H7 (cell line): ENCODE data around the gene MED23. TPM values are rescaled to one million over a fixed set of nuclear protein-coding genes. Genes with fewer than 3 reads are reported as not detected.

ENCODE experiments used
- DNase-seq: peaks from one replicate; pipeline ENCODE4 v3.0.0; 2012
- H3K27me3 ChIP-seq: 2 replicates; pipeline ENCODE4 v1.6.0; 2011; ENCODE audit warnings: mild to moderate bottlenecking, low read length; ENCODE audit not compliant: control insufficient read depth, insufficient read depth
- H3K36me3 ChIP-seq: replicated peaks from 2 replicates; pipeline ENCODE4 v1.5.1; 2011; ENCODE audit warnings: low read length; ENCODE audit not compliant: control insufficient read depth, insufficient read depth
- H3K4me3 ChIP-seq: 2 replicates; pipeline ENCODE4 v1.5.1; 2011; ENCODE audit warnings: low read depth, mild to moderate bottlenecking, control low read depth, low read length, moderate library complexity; ENCODE audit not compliant: insufficient read depth
- total RNA-seq: library from RNA; depleted of rRNA; stranded (reverse); fragments of >200 nt; shearing (Covaris generic); gene quantifications from 2 replicates; pipeline ENCODE4 v1.2.3, GENCODE V29; 2014; rRNA removed

Gene MED23
- 15.8 and 26.1 TPM in 2 replicates for total RNA-seq

- Histone ChIP-seq H3K4me3 (peak within 1 kb of the TSS; percentile 81), H3K36me3 (peaks cover 2% of the 10 kb centered on the region; the same call in 1 of the 2 replicates), H3K27me3 (no peaks in the 10 kb centered on the region)
- peak; percentile 84 for DNase-seq
These were observed at the start of gene MED23 for GRCh38 chr6:131627724-131628682. Gene MED23, minus strand, starts transcription at chr6:131628242. Its CDS starts 193 bp downstream, at chr6:131628049.

GRCh38 chr6:131673184-131673583 lies 45.1 kb upstream of the MED23 start:
- Histone ChIP-seq H3K27me3 (no peaks in the 10 kb centered on the region), H3K4me3 (no peak overlapping the region), H3K36me3 (no peaks in the 10 kb centered on the region)
- no peak for DNase-seq

- no peaks in the 10 kb centered on the region for H3K27me3 ChIP-seq
- DNase-seq: no peak
- H3K4me3 ChIP-seq: no peak overlapping the region
- H3K36me3 ChIP-seq: no peaks in the 10 kb centered on the region
These were observed 41.8 kb upstream of the MED23 start for GRCh38 chr6:131669891-131670290.

- Histone ChIP-seq H3K36me3 (no peaks in the 10 kb centered on the region), H3K4me3 (no peak overlapping the region), H3K27me3 (no peaks in the 10 kb centered on the region)
- no peak for DNase-seq
These were observed 35.6 kb upstream of the MED23 start for GRCh38 chr6:131663578-131664165.

GRCh38 chr6:131660195-131660594 lies 32.2 kb upstream of the MED23 start:
- Histone ChIP-seq H3K27me3 (no peaks in the 10 kb centered on the region), H3K4me3 (no peak overlapping the region), H3K36me3 (no peaks in the 10 kb centered on the region)
- DNase-seq: no peak

GRCh38 chr6:131658287-131658686 lies 30.2 kb upstream of the MED23 start:
- no peak for DNase-seq
- Histone ChIP-seq H3K36me3 (no peaks in the 10 kb centered on the region), H3K27me3 (no peaks in the 10 kb centered on the region), H3K4me3 (no peak overlapping the region)

- Histone ChIP-seq H3K36me3 (no peaks in the 10 kb centered on the region), H3K27me3 (no peaks in the 10 kb centered on the region), H3K4me3 (no peak overlapping the region)
- DNase-seq: no peak
These were observed 29.6 kb upstream of the MED23 start for GRCh38 chr6:131657630-131658111.

- Histone ChIP-seq H3K36me3 (no peaks in the 10 kb centered on the region), H3K27me3 (no peaks in the 10 kb centered on the region), H3K4me3 (no peak overlapping the region)
- no peak for DNase-seq
These were observed 29.2 kb upstream of the MED23 start for GRCh38 chr6:131657222-131657621.

- no peak for DNase-seq
- Histone ChIP-seq H3K36me3 (no peaks in the 10 kb centered on the region), H3K27me3 (no peaks in the 10 kb centered on the region), H3K4me3 (no peak overlapping the region)
These were observed 28.6 kb upstream of the MED23 start for GRCh38 chr6:131656667-131657066.

GRCh38 chr6:131655951-131656350 lies 27.9 kb upstream of the MED23 start:
- DNase-seq: no peak
- H3K36me3 ChIP-seq: no peaks in the 10 kb centered on the region
- H3K4me3 ChIP-seq: no peak overlapping the region
- no peaks in the 10 kb centered on the region for H3K27me3 ChIP-seq

- Histone ChIP-seq H3K4me3 (no peak overlapping the region), H3K36me3 (no peaks in the 10 kb centered on the region), H3K27me3 (no peaks in the 10 kb centered on the region)
- DNase-seq: no peak
These were observed 27.3 kb upstream of the MED23 start for GRCh38 chr6:131655387-131655786.

GRCh38 chr6:131654326-131654725 lies 26.3 kb upstream of the MED23 start:
- Histone ChIP-seq H3K36me3 (no peaks in the 10 kb centered on the region), H3K4me3 (no peak overlapping the region), H3K27me3 (no peaks in the 10 kb centered on the region)
- DNase-seq: no peak

- H3K36me3 ChIP-seq: no peaks in the 10 kb centered on the region
- no peak overlapping the region for H3K4me3 ChIP-seq
- DNase-seq: no peak
- no peaks in the 10 kb centered on the region for H3K27me3 ChIP-seq
These were observed 24.4 kb upstream of the MED23 start for GRCh38 chr6:131652472-131652871.

- Histone ChIP-seq H3K4me3 (no peak overlapping the region), H3K27me3 (no peaks in the 10 kb centered on the region), H3K36me3 (no peaks in the 10 kb centered on the region)
- DNase-seq: no peak
These were observed 23.7 kb upstream of the MED23 start for GRCh38 chr6:131651782-131652181.

- DNase-seq: no peak
- Histone ChIP-seq H3K4me3 (no peak overlapping the region), H3K27me3 (no peaks in the 10 kb centered on the region; the same call in 1 of the 2 replicates), H3K36me3 (no peaks in the 10 kb centered on the region)
These were observed 18.2 kb upstream of the MED23 start for GRCh38 chr6:131646249-131646670.
